Activated T-cell treated with anti-CD3 and anti-CD28 coated beads for 1 hour (primary cell): ENCODE results near the gene MAPK7.

ENCODE experiments used
- DNase-seq: peaks from one replicate; pipeline ENCODE4 v3.0.0-alpha.2; 2020; ENCODE audit warnings: low read depth

The MAPK7 gene

GRCh38 chr17:19378416-19379360 is at the start of gene MAPK7:
Gene MAPK7, plus strand, starts transcription at chr17:19378498. Its CDS starts 403 bp downstream, at chr17:19378901.
- no peak for DNase-seq

DNA sequence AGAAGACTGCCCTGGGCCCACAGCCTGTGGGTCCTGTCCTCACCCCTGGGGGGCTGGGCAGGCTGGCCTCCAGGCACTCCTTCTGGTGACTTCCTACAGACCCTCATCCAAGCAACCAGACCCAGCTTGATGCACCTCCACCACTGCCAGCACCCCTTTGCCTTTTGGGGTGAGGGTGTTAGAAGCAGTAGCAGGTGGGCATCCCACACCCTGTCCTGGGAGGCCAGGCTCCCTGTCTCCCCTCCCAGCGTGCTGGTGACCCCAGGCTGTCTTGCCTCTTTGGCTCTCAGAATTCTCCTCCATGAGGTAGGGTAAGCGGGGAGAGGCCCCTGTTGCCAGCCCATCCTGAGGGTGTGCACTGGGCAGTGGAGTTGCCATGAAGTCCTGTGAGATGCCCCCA is 49.2 kb upstream of the MAPK7 start:
- DNase-seq = no peak

GRCh38 chr17:19329839-19330238 is 48.5 kb upstream of the MAPK7 start:
- no peak for DNase-seq

DNA sequence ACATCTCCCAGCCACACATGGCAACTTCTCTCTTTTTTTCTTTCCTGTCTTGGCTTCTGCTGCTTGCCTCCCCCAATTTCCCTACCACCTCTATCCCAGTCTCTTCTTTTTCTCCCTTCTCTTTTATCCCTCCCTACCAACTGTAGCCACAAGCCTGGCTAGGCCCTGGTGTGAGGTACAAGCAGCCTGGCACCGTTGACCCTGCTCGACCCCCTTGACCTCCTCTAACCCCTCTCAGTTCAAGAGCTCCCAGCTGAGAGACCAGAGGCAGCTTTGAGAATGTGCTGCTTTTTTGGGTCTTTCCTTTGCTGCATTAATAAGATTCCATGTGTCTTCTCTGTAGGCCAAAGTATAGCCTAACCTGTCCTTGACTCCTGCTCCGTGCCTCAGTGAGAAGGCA is 48.0 kb upstream of the MAPK7 start:
- no peak for DNase-seq

DNA sequence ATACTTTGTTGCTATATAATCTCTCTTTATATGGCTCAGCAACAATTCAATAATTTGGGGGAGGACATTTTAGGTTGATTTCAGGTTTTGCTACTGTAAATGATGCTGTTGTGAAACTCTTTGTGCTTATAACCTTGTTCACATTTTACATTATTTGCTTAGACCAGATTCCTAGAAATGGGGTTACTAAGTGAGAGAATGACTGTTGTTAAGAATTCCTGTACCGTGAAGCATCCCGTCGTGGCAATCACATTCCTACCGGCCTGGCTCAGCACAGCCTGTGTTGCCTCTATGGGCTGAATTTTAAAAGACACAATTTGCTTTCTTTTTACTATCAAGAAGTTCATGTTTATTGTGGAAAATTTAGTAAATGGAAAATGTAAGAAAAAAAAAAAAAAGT is 47.2 kb upstream of the MAPK7 start:
- no peak for DNase-seq

GRCh38 chr17:19331543-19332245 is 46.6 kb upstream of the MAPK7 start:
- no peak for DNase-seq

- DNase-seq = no peak
Observed at GRCh38 chr17:19332371-19333131, 45.7 kb upstream of the MAPK7 start.

DNA sequence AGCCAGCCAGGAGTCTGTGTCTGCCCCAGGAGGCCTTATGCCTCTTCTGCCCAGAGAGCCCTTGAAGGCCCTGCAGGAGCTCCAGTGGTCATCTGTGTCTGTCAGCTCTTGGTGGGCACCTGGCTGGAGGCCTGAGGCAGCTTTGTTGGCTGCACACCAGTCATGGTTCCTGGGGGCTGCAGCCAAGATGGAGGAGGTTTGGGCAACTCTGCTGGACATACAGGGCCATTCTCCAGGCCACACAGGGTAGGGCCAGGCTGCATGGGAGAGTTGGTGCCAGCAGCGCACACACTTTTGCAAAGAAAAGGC is 45.2 kb upstream of the MAPK7 start:
- DNase-seq = no peak

- no peak for DNase-seq
Observed at GRCh38 chr17:19333736-19334290, 44.5 kb upstream of the MAPK7 start.

DNA sequence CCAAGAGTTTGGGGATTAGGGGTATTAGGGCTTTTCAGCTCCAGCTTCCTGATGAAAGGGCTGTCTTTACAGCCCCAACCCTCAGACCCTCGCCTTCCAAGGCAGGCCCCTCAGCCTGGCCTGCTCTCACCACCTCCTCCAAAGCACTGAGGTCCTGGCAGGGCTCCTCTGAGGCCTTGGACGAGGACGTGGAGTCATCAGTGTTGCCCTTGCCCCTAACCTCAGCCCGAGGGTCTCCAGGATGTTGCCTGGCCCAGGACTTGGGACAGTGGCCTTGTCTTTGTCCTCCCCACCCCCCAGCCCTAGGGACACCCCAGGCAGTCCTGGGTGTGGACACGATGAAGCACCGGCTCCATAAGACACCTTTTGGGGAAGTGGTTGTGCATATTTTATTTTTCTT is 44.0 kb upstream of the MAPK7 start:
- no peak for DNase-seq

DNA sequence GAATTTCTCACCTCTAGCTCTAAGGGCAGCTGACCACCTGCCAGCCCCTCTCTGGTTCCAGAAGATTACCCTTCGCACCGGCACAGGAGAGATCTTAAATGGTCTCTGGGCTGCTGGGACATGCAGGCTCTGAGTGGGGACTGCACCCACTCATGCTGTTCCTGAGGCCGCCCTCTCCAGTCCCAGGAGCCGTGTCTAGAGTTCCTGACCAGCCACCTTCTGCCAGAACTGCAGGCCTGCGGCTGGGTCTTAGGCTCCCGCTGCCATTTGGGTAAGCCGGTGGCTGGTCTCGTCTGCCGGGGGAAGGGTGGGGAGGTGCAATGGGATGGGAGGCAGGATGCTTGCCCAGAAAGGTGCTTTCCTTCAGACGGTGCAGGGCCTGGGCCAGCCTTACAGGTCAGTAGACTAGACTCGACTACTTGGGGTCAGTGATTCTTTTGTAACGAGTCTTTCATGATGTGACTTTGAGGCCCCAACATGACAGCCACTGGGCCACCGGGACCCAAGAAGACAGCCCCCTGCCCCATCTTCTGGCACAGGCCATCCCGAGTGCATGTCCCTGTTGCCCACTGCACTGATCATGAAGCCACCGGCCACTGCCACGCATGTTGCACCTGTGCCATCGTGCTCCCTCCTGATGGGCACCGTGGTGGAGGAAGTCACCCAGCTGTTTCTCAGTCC is 42.2 kb upstream of the MAPK7 start:
- DNase-seq = no peak

- DNase-seq = no peak
Observed at GRCh38 chr17:19336938-19337711, 41.2 kb upstream of the MAPK7 start.

DNA sequence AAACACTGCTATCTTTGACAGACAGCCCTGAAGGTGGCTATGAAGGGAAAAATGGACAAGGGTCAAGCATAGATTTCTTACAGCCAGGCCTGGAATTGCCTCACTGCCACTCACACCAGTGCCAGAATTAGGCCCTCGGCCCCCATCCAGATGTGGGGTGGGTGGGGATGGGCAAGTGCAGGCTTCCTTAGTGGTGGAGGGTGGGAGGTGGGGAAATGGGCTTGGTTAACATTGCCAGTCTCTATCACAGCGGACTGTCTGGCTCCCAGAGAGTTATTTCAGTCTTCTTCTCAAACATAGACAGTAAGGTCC is 40.6 kb upstream of the MAPK7 start:
- no peak for DNase-seq

DNA sequence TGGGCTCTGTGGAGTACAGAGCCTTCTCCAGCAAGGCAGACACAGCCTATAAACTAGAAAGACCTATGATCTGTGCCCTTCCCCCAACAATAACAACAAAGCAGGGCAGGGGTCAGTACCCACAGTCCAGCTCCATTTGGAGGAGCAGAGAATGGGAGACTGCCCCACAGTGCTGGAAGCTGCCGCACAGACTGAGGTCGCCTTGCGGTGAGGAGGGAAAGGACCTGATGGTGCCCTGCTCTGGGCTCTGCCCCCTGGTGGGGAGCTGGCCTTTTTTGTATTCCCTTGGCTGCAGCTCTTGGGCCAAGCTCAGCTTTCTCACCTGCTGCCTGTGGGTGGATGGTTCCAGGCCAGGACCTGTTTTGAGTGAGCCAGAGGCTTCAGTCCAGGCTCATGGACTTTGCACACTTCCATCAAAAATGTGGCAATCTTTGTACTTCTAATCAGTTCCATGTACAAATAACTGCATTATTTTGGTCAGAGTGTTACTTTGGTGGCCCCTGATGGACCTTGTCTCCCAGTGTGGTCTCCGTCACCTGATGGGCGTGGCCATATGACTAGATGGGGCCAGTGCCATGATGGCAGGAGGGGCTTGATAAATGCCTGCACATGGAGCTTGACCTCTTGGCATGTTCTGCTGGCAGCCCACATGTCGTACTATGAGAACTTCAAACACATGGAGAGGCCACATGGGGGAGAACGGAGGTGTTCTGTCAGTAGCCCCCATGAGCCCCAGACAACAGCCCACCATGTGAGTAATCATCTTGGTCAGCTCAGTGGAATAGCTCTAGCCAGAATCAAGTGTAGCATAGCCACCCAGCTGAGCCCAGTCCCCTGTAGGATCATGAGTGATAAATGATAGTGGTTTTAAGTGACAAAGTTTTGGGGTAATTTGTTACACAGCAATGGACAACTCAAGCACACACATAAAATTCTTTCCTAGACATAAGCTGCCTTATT is 40.0 kb upstream of the MAPK7 start:
- DNase-seq = peak; percentile 53

- DNase-seq = no peak
Observed at GRCh38 chr17:19339341-19339815, 38.9 kb upstream of the MAPK7 start.

DNA sequence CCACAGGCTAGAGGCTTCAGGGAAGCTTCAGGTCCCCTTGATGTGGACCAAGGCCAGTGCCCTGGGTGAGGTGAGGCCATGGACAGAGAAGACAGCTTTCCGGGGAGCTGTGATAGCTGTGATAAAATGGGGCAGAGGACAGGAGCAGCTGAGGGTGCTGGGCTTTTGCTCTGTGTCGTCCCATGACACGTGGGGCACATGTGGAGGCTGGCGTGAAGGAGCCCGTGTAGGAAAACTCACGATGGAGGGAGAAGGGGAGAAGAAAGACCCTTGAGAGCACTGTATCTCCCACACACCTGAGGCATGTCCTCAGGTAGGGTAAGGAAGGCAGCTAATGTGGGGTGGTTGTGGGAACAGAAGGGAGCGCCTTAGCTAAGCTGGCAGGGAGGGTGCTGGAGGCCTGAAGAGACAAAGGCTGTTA is 37.1 kb upstream of the MAPK7 start:
- no peak for DNase-seq

DNA sequence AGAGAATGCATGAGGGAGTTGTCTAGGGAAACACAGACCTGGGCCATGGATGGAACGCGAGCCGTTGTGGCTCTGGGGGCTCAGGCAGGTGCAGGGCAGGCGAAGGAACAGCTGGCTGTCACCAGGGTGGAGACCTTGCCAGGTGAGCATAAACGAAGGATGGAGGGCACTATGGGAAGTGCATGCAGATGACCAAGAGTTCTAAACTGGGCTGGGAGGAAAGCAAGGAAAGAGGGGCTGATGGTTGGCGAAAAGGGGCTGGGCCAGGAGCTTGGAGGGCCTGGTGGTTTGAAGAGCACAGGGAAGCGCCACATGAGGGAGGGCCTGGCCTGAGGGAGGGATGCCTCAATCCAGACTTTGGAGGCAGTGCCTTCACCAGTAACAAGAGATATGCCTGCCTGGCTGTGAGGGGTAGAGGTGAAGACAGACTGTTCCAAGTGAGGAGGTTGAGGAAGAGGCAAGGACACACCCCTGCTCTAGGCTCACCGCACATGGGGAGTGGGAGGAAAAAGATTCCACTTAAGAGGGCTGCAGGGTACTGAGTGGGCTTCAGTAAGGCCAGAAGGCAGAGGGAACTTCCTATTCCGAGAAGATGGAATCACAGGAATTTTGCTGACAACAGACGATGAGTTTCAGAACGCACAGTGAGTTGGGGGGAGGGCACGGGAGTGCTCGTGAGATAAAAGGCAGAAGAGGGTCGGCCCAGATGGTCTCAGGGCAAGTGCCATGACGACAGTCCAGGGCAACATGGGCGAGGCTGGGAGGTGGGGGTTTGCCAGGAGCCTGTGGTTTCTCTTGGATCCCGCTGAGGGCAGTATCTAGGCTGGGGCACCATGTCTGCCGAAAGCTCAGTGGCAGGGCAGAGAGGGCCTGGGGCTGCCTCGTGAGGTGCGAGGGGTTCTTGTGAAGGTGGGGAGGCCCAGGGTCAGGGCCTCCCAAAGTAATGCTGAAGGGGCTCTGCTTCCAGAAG is 36.4 kb upstream of the MAPK7 start:
- DNase-seq = no peak

DNA sequence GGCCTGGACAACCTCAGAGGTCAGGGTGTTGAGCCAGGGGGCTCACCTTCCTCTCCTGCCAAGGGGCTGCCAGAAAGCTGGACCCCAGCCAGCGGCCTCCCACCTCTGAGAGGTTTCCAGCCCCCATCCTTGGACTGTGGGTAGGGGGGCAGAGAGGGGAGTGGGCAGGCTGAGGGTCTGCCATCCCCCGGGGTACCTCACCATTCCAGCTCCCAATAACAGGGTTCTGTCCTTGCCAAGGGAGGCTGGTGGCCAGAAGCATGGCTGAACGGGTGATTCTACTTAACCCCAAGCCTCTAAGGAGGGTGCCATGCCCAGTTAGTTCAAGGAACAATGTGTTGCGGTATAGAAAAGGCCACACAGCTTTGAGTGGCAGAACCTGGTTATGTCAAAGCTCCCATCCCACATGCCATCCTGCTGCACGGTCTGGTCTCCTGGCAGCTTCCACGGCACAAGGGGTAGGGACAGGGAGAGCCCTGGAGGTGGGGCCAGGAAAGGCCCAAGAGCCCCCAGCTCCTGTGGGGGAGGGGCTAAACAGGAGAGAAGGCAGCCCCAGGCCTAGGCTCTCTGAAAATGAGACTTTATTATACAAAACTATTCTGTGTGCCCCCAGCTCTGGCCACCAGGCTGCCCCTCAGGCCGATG is 35.6 kb upstream of the MAPK7 start:
- DNase-seq = no peak
